HepG2 (cell line): ENCODE results near the gene RHBDF2. TPM values are rescaled to one million over a fixed set of nuclear protein-coding genes. Genes with fewer than 3 reads are reported as not detected.

Source experiments
- ATAC-seq: fragments of 200-7000 bp; cut with Tn5 transposase; 3 replicates; pipeline ENCODE4 v1.9.1; 2020; ENCODE audit warnings: mild to moderate bottlenecking, moderate library complexity
- BruUV-seq: library from RNA; stranded (reverse); fragments of 400-500 nt; replicated peaks from 2 replicates; lab custom pipeline; 2021; lab: Mats Ljungman, UMichigan
- CTCF ChIA-PET: fragments of 300-600 bp; formaldehyde crosslinking; extraction: SDS; loops from one replicate; lab custom pipeline; 2021; ENCODE audit warnings: low total read pairs, inconsistent platforms, low intra/inter-chr PET ratio; lab: Yijun Ruan, JAX
- POLR2A ChIA-PET: fragments of 350-600 bp; sonication (Branson Sonifier 250); formaldehyde crosslinking; loops from one replicate; lab custom pipeline; 2020; ENCODE audit warnings: antibody characterized with exemption, inconsistent platforms; lab: Yijun Ruan, JAX
- DNase-seq: peaks from one replicate; pipeline ENCODE4 v3.0.0-alpha.2; 2015; ENCODE audit warnings: low spot score
- FAIRE-seq: peaks from 3 replicates; lab custom pipeline; 2011; peaks lifted over from hg19 to GRCh38; lab: Jason Lieb, UNC
- H2AFZ ChIP-seq: one replicate; pipeline ENCODE4 v1.6.1; 2011; ENCODE audit warnings: low read length, inconsistent platforms
- H3K27ac ChIP-seq: fragments of 300-600 bp; 3 replicates; pipeline ENCODE4 v1.8.0; 2011; ENCODE audit warnings: mixed run types, mild to moderate bottlenecking, mixed read lengths, low read length, inconsistent platforms; ENCODE audit not compliant: insufficient read depth; ENCODE audit errors: extremely low read length
- H3K27me3 ChIP-seq, 2 experiments: fragments of 200-600 bp in 1 of 2; 2 replicates in 1 of 2; 3 replicates in 1 of 2; pipeline versions ENCODE4 v1.6.0 to v1.8.0; 2011; ENCODE audit warnings: low read length in 2 of 2, mild to moderate bottlenecking in 2 of 2, moderate library complexity in 2 of 2, inconsistent platforms in 1 of 2; ENCODE audit not compliant: insufficient read depth in 2 of 2, control insufficient read depth in 1 of 2
- H3K36me3 ChIP-seq, 2 experiments: fragments of 200-600 bp in 1 of 2; replicated peaks in 1 of 2; 2 replicates in 1 of 2; 3 replicates in 1 of 2; pipeline versions ENCODE4 v1.5.1 to v1.8.0; 2011; ENCODE audit warnings: low read length in 2 of 2, inconsistent platforms in 1 of 2; ENCODE audit not compliant: insufficient read depth in 2 of 2, control insufficient read depth in 1 of 2
- H3K4me1 ChIP-seq: 2 replicates; pipeline ENCODE4 v1.5.1; 2012; ENCODE audit warnings: low read length, inconsistent platforms; ENCODE audit not compliant: insufficient read depth
- H3K4me2 ChIP-seq: 2 replicates; pipeline ENCODE4 v1.6.0; 2011; ENCODE audit warnings: low read depth, low read length, inconsistent platforms
- H3K4me3 ChIP-seq, 3 experiments: fragments of 200-600 bp in 1 of 3; sonication (generic), shearing (Covaris generic) in 1 of 3; replicated peaks in 1 of 3; 2 replicates each; pipeline ENCODE4 v1.5.1; 2011 to 2016; ENCODE audit warnings: low read length in 3 of 3, inconsistent platforms in 2 of 3, low read depth in 2 of 3, mild to moderate bottlenecking in 2 of 3, control low read depth in 1 of 3, mixed read lengths in 1 of 3; ENCODE audit not compliant: insufficient read depth in 1 of 3
- H3K79me2 ChIP-seq: one replicate; pipeline ENCODE4 v1.6.1; 2011; ENCODE audit warnings: low read length, inconsistent platforms; ENCODE audit not compliant: insufficient read depth
- H3K9ac ChIP-seq: 2 replicates; pipeline ENCODE4 v1.6.0; 2011; ENCODE audit warnings: mild to moderate bottlenecking, low read depth, low read length, inconsistent platforms; ENCODE audit not compliant: insufficient read depth
- H3K9me3 ChIP-seq: 2 replicates; pipeline ENCODE4 v1.5.1; 2012; ENCODE audit warnings: mild to moderate bottlenecking, low read length
- H4K20me1 ChIP-seq: 2 replicates; pipeline ENCODE4 v1.6.0; 2011; ENCODE audit warnings: inconsistent platforms, mild to moderate bottlenecking, low read length, moderate library complexity; ENCODE audit not compliant: insufficient read depth
- FOSL2 ChIP-seq: sonication (generic); formaldehyde crosslinking; IDR thresholded peaks from 2 replicates; pipeline ENCODE4 v1.4.0; 2020; ENCODE audit warnings: missing genetic modification reagents
- IKZF1 ChIP-seq: fragments of 450-650 bp; IDR thresholded peaks from 2 replicates; pipeline ENCODE4 v1.7.1; 2016
- KDM2A ChIP-seq: sonication (generic); formaldehyde crosslinking; IDR thresholded peaks from 2 replicates; pipeline ENCODE4 v1.4.0; 2020; ENCODE audit warnings: low read depth, missing genetic modification reagents, borderline replicate concordance
- MIER3 ChIP-seq: IDR thresholded peaks from 2 replicates; pipeline ENCODE4 v1.6.1; 2016; ENCODE audit warnings: missing compliant biosample characterization, borderline replicate concordance
- NFYB ChIP-seq: sonication (generic); formaldehyde crosslinking; IDR thresholded peaks from 2 replicates; pipeline ENCODE4 v1.4.0; 2020; ENCODE audit warnings: missing genetic modification reagents
- NR2F1 ChIP-seq, 2 experiments: fragments of 450-650 bp in 1 of 2; formaldehyde crosslinking in 1 of 2; IDR thresholded peaks; 2 replicates each; pipeline versions ENCODE4 v1.5.0 to v1.6.1; 2016 to 2020; ENCODE audit warnings: mild to moderate bottlenecking in 1 of 2, missing compliant biosample characterization in 1 of 2, missing genetic modification reagents in 1 of 2, moderate library complexity in 1 of 2
- SAFB2 ChIP-seq: sonication (generic); formaldehyde crosslinking; IDR thresholded peaks from 2 replicates; pipeline ENCODE4 v1.5.1; 2020; ENCODE audit warnings: missing genetic modification reagents, low read depth, mild to moderate bottlenecking, borderline replicate concordance
- SNAPC2 ChIP-seq: sonication (generic); formaldehyde crosslinking; IDR thresholded peaks from 2 replicates; pipeline ENCODE4 v1.8.1; 2022; ENCODE audit warnings: mild to moderate bottlenecking, missing genetic modification reagents
- TCF12 ChIP-seq, 2 experiments: fragments of 450-650 bp in 1 of 2; sonication (generic) in 1 of 2; formaldehyde crosslinking in 1 of 2; IDR thresholded peaks; 2 replicates each; pipeline versions ENCODE4 v1.6.1 to v1.8.0; 2017 to 2022; ENCODE audit warnings: antibody characterized with exemption in 1 of 2, mild to moderate bottlenecking in 1 of 2, missing genetic modification reagents in 1 of 2, moderate library complexity in 1 of 2
- TEAD3 ChIP-seq: optimal IDR thresholded peaks from 2 replicates; pipeline ENCODE3; 2016; ENCODE audit warnings: borderline replicate concordance
- ZNF138 ChIP-seq: sonication (generic); formaldehyde crosslinking; IDR thresholded peaks from 2 replicates; pipeline ENCODE4 v1.5.0; 2020; ENCODE audit warnings: mild to moderate bottlenecking, low read depth, missing genetic modification reagents
- ZNF546 ChIP-seq: sonication (generic); formaldehyde crosslinking; conservative IDR thresholded peaks from 2 replicates; pipeline ENCODE4 v1.8.1; 2023; ENCODE audit warnings: mild to moderate bottlenecking, missing genetic modification reagents
- ZNF766 ChIP-seq: sonication (generic); formaldehyde crosslinking; IDR thresholded peaks from 2 replicates; pipeline ENCODE4 v1.5.0; 2020; ENCODE audit warnings: missing genetic modification reagents, borderline replicate concordance
- ZNF772 ChIP-seq: sonication (generic); formaldehyde crosslinking; IDR thresholded peaks from 2 replicates; pipeline ENCODE4 v1.5.0; 2020; ENCODE audit warnings: mild to moderate bottlenecking, missing genetic modification reagents
- ZNF792 ChIP-seq: IDR thresholded peaks from 2 replicates; pipeline ENCODE4 v1.6.1; 2016
- WGBS: methylation state at CpG from one replicate; pipeline ENCODE4 v1.1.6; 2017; ENCODE audit warnings: low lambda C conversion rate; 5-methylcytosine and 5-hydroxymethylcytosine counted together
- in situ Hi-C: cut with HindIII; loops from 2 replicates; pipeline ENCODE4 v1.10.0; 2017; ENCODE audit warnings: low pct_unique_long_range_greater_than_20kb; ENCODE audit not compliant: extremely low pct_ligation_motif_present
- intact Hi-C: fragments of 100-400 bp; cut with micrococcal nuclease; formaldehyde crosslinking; loops from one replicate; pipeline ENCODE4 v1.10.0; 2022; ENCODE audit not compliant: unreplicated experiment
- polyA plus RNA-seq, 8 experiments: library from polyadenylated mRNA; depleted of rRNA in 3 of 8; stranded (reverse) in 7 of 8; unstranded in 1 of 8; fragments of >200 nt; fragmentation: Illumina TruSeq in 4 of 8; extraction: Trizol in 4 of 8; gene quantifications; 2 replicates each; pipeline versions ENCODE4 v1.2.1 to v1.2.3, GENCODE V29; 2011 to 2016; ENCODE audit warnings: low read depth in 4 of 8, missing spikeins in 1 of 8, mixed read lengths in 1 of 8; ENCODE audit not compliant: insufficient read depth in 1 of 8
- total RNA-seq, 5 experiments: library from RNA; depleted of rRNA; stranded (reverse); fragments of >200 nt; fragmentation: Illumina TruSeq; extraction: Trizol; gene quantifications; 2 replicates each; pipeline ENCODE4 v1.2.3, GENCODE V29; 2016; ENCODE audit warnings: low read depth in 1 of 5
- TF ChIP-seq, protein P1 (sequence below): sonication (generic); formaldehyde crosslinking; IDR thresholded peaks from 2 replicates; pipeline ENCODE4 v1.5.1; 2020; ENCODE audit warnings: mild to moderate bottlenecking, missing genetic modification reagents, borderline replicate concordance
- TF ChIP-seq, protein P2 (sequence below): sonication (generic); formaldehyde crosslinking; IDR thresholded peaks from 2 replicates; pipeline ENCODE4 v1.4.0; 2020; ENCODE audit warnings: missing genetic modification reagents

The RHBDF2 gene
- total and polyA plus RNA-seq, 2 of the 13 experiments (the other 11 are each of a cell fraction or from before 2014, with no cell fraction given), result 7.8 to 24.2 TPM

DNA sequence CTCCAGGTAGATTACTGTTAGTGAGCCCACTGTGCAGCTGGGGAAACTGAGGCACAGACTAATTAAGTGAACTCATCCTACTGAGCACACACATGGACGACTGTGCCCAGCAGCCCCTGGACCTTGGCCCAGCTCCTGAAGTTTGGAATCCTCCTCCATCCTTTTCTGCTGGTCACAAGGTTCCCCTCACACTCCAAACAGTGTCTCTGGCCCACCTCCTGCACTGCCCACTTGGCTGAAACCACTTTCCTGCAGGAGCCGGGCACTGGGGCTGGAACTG lies 3.6 kb downstream of the RHBDF2 start (continued):
- TF ChIP-seq MIER3 (CRISPR knock-in tag) (0 out of 2 replicates have a peak, but pooled peaks have one; percentile 31), FOSL2 (CRISPR knock-in tag) (no peak), ZNF772 (CRISPR knock-in tag) (0 out of 2 replicates have a peak, but pooled peaks have one; percentile 8), ZNF138 (CRISPR knock-in tag) (0 out of 2 replicates have a peak, but pooled peaks have one; percentile 1), SAFB2 (no peak)
- TF ChIP-seq, protein P1, sequence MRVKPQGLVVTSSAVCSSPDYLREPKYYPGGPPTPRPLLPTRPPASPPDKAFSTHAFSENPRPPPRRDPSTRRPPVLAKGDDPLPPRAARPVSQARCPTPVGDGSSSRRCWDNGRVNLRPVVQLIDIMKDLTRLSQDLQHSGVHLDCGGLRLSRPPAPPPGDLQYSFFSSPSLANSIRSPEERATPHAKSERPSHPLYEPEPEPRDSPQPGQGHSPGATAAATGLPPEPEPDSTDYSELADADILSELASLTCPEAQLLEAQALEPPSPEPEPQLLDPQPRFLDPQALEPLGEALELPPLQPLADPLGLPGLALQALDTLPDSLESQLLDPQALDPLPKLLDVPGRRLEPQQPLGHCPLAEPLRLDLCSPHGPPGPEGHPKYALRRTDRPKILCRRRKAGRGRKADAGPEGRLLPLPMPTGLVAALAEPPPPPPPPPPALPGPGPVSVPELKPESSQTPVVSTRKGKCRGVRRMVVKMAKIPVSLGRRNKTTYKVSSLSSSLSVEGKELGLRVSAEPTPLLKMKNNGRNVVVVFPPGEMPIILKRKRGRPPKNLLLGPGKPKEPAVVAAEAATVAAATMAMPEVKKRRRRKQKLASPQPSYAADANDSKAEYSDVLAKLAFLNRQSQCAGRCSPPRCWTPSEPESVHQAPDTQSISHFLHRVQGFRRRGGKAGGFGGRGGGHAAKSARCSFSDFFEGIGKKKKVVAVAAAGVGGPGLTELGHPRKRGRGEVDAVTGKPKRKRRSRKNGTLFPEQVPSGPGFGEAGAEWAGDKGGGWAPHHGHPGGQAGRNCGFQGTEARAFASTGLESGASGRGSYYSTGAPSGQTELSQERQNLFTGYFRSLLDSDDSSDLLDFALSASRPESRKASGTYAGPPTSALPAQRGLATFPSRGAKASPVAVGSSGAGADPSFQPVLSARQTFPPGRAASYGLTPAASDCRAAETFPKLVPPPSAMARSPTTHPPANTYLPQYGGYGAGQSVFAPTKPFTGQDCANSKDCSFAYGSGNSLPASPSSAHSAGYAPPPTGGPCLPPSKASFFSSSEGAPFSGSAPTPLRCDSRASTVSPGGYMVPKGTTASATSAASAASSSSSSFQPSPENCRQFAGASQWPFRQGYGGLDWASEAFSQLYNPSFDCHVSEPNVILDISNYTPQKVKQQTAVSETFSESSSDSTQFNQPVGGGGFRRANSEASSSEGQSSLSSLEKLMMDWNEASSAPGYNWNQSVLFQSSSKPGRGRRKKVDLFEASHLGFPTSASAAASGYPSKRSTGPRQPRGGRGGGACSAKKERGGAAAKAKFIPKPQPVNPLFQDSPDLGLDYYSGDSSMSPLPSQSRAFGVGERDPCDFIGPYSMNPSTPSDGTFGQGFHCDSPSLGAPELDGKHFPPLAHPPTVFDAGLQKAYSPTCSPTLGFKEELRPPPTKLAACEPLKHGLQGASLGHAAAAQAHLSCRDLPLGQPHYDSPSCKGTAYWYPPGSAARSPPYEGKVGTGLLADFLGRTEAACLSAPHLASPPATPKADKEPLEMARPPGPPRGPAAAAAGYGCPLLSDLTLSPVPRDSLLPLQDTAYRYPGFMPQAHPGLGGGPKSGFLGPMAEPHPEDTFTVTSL, result peak; percentile 6; the same call in 1 of the 2 replicates

DNA sequence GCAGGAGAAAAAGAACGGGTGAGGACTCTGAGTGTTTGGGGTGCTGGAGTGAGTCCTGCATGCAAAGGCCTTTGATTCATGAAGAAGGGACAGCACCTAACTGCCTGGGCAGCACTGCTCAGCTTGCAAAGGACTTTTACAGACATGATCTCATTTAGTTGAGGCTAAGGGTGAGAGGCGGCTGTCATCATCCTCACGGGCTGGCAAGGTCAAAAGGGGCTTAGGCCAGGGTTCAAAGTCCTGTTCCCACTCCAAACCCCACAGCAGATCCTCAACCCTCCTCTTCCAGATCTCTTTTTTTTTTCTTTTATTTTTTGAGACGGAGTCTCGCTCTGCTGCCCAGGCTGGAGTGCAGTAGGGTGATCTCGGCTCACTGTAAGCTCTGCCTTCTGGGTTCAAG lies 4.8 kb downstream of the RHBDF2 start:
- Histone ChIP-seq H3K4me3 (no peak overlapping the region), H3K36me3 (0 out of 5 replicates have a peak, but pooled peaks cover 0 to 1% of the 10 kb centered on the region in 2 experiments), H3K4me1 (peaks cover 70% of the 10 kb centered on the region), H3K79me2 (peaks cover 29% of the 10 kb centered on the region), H3K27me3 (no peaks in the 10 kb centered on the region; a peak in 1 of 5 replicates), H3K27ac (no peak overlapping the region), H3K4me2 (no peak overlapping the region), H3K9ac (no peak overlapping the region), H2AFZ (no peak overlapping the region), H3K9me3 (no peaks in the 10 kb centered on the region), H4K20me1 (peaks cover 37% of the 10 kb centered on the region; the same call in 1 of the 2 replicates)
- BruUV-seq, result no TSS peak
- POLR2A ChIA-PET, result interaction anchor here (6.2 to 8.2 kb wide), 2 partner anchors 9 to 20 kb away, joined by 59 to 252 read pairs; no protein-coding TSS in a partner anchor
- FAIRE-seq (no peak), ATAC-seq (no peak), DNase-seq (no peak)
- CTCF ChIA-PET, result no interaction called here
- 79% methylated on average over 6 of the region's 6 CpGs for WGBS
- intact Hi-C loops (no loop called here), in situ Hi-C loops (no loop called here)
- TF ChIP-seq, protein P2, sequence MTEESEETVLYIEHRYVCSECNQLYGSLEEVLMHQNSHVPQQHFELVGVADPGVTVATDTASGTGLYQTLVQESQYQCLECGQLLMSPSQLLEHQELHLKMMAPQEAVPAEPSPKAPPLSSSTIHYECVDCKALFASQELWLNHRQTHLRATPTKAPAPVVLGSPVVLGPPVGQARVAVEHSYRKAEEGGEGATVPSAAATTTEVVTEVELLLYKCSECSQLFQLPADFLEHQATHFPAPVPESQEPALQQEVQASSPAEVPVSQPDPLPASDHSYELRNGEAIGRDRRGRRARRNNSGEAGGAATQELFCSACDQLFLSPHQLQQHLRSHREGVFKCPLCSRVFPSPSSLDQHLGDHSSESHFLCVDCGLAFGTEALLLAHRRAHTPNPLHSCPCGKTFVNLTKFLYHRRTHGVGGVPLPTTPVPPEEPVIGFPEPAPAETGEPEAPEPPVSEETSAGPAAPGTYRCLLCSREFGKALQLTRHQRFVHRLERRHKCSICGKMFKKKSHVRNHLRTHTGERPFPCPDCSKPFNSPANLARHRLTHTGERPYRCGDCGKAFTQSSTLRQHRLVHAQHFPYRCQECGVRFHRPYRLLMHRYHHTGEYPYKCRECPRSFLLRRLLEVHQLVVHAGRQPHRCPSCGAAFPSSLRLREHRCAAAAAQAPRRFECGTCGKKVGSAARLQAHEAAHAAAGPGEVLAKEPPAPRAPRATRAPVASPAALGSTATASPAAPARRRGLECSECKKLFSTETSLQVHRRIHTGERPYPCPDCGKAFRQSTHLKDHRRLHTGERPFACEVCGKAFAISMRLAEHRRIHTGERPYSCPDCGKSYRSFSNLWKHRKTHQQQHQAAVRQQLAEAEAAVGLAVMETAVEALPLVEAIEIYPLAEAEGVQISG (CRISPR knock-in tag), result no peak
- TF ChIP-seq ZNF766 (CRISPR knock-in tag), result no peak
- no peak for TF ChIP-seq TCF12 (IDR thresholded peaks at IDR 0.05)
- TF ChIP-seq TCF12 (CRISPR knock-in tag; IDR thresholded peaks at IDR 0.05), result no peak
- TF ChIP-seq SNAPC2 (CRISPR knock-in tag), result no peak
- TF ChIP-seq KDM2A (CRISPR knock-in tag), result no peak
- 0 out of 4 replicates have a peak, but pooled peaks of 1 of the 2 experiments have one; percentile 21 for TF ChIP-seq NR2F1 (CRISPR knock-in tag; IDR thresholded peaks at IDR 0.05)
- TF ChIP-seq TEAD3 (CRISPR knock-in tag), result peak; percentile 24
- no peak for TF ChIP-seq IKZF1
- TF ChIP-seq NFYB (CRISPR knock-in tag), result no peak
- TF ChIP-seq ZNF546, result no peak
- no peak for TF ChIP-seq ZNF792 (CRISPR knock-in tag)
